Fibroblast of the conjunctiva (primary cell): Measurements from ENCODE around the gene RELB.
"Not testable (repeated sequence)": the region's sequence is repeated elsewhere in the genome, so short reads cannot be mapped to it uniquely, and the experiment has no call there.

Experiments
- DNase-seq: peaks from one replicate; pipeline ENCODE4 v3.0.0-alpha.2; 2010; ENCODE audit warnings: low read depth

RELB gene

DNA sequence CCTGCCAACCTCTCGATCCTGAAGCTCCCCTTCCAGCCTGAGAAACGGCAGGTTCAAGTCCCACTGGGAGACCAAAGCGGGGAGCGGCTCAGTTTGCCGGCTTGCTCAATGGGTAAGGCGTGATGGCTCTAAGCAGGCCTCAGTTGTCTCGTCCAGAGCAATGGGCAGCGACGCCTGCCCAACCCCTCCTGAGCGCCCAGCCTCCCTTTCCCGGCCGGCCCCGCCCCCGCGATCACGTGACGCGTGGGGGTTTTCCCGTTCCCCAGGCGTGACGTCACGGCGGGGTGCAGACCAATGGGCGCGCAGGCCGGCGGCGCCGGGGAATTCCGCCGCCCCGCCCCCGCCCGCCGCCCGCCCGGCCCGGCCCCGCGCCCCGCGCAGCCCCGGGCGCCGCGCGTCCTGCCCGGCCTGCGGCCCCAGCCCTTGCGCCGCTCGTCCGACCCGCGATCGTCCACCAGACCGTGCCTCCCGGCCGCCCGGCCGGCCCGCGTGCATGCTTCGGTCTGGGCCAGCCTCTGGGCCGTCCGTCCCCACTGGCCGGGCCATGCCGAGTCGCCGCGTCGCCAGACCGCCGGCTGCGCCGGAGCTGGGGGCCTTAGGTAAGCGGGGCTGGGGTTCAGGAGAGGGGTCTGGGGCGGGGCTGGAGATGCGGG, at the start of gene RELB:
TSS of gene RELB (plus strand) at position 378 of the 653 bp plus-strand sequence. CDS start at position 494, 116 bp downstream.
- DNase-seq: peak; percentile 70

DNA sequence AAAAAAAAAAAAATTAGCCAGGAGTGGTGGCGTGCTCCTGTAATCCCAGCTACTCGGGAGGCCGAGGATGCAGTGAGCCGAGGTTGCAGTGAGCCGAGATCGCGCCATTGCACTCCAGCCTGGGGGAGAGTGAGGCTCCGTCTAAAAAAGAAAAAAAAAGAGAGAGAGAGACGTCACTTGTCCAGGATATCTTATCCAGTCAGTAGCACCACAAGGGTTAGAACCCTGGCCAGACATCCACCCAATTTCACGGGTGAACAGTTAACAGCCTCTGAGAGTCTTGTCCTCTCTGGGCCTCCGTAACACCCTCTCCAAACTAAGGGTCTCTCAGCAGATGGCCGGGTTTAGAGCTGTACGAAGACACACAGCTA, 47.0 kb upstream of the RELB start:
- no peak for DNase-seq

- peak; percentile 95 for DNase-seq
These were observed 46.4 kb upstream of the RELB start, which contains the start of gene CLPTM1 for GRCh38 chr19:44954649-44955504. CLPTM1 (plus strand) TSS chr19:44955380; CDS start chr19:44955396, 16 bp downstream.

GRCh38 chr19:44955505-44956439, 45.5 kb upstream of the RELB start:
- DNase-seq: no peak

DNA sequence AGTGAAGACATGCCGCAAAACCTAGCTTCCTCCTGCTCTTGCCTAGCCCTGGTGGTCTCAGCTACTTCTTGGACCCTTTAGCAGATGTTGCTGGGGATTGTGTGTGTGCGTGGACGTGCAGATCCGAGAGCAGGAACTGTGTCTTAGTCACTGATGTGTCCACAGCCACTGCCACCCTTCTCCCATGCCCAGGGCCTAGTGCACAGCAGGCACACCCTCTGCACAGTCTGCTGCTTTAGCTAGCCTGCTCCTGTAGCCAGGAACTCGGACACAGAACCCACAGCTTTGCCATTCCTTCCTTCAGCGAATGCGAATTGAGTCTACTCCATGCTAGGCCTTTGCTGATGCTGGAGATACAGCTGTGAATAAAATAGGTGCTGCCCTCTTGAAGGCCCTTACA, 43.7 kb upstream of the RELB start:
- DNase-seq: no peak

- DNase-seq: no peak
These were observed 43.2 kb upstream of the RELB start for GRCh38 chr19:44958090-44958489.

- no peak for DNase-seq
These were observed 41.6 kb upstream of the RELB start for GRCh38 chr19:44959691-44960090.

DNA sequence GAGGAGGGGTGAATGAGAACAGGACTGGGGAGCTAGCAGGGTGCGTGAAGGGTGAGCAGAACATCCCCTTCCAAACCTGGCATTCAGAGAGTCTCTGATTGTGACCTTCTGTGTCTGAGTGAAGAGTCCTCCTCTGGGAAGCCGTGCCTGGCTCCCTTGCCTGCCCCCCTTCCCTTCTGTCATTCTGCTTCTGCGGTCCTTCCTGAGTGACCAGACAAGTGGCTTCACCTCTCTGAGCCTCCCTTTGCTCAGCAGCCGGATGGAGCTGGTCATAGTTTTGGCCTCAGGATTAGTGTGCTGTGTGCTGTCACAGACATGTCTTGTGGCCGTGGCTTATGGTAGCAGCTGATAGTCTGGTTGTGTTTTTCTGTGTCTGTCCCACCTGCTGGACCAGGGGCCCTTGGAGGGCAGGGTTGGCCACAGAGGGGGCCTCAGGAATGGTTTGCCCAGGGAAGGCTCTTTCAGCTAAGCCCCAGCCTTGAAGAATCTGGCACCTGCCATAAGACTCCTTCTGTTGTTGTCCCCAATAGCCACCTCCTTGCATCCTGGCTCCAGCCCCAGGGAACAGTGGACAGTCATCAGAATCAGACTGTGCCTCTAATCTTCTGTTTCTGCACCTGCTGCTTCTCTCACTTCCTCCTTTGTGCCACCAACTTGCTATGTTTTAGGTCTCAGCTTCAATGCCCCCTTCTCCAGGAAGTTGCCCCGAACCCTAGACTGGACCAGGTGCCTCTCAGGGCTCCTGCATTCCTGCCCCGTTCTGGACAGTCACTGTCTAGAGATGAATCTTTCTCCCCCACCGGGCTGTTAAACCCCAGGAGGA, 40.1 kb upstream of the RELB start:
- DNase-seq: no peak

DNA sequence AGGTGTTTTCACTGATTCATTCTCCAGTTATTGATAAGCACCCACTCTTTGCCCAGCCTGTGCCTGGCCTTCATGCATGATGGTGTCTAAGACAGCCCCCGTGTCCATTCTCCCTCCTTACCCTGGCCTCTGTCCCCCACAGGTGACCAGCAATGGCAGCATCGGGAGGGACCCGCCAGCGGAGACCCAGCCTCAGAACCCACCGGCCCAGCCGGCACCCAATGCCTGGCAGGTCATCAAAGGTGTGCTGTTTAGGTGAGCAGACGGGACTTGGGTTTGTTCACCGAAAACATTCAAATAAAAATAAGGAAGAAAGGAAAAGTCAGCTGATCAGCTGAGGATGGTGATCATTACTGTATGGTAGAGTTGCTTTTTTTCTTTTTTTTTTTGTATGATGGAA, 39.4 kb upstream of the RELB start:
- DNase-seq: no peak

DNA sequence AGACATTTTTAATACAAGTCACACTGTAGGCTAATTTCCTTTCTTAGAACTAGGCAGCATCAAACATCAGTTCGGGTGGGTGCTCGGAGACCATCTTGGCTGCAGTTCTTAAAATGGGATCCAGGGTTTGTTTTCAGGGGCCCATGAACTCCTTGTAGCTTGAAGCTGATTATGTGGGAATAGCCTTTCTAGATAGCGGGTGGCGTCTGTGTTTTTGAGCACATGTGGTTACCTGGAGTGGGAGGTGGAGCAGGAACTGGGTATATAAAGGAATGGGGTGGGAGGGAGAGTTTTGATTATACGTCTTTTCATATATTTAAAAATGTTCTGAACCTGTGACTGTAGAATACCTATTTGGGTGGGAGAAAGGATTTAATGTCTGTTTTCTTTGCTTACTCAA, 33.1 kb upstream of the RELB start:
- no peak for DNase-seq

DNA sequence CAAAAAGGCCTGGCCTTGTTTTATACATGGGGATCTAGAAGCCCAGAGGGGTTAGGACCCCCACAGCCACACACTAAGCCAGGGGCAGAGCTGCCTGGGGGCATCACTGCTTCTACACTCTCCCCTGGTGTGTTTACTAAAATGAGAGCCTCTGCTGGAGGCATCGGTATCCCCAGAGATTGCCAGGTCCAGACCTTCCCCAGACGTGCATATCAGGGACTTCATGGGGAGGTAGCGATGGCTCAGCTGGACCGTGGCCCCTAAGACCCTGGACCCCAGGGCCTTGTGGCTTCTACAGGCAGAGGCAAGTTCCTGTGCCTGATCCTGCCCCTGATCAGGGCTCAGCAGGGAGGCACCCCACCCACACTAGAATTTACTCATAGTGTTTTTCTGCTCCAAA, 32.6 kb upstream of the RELB start:
- no peak for DNase-seq

DNA sequence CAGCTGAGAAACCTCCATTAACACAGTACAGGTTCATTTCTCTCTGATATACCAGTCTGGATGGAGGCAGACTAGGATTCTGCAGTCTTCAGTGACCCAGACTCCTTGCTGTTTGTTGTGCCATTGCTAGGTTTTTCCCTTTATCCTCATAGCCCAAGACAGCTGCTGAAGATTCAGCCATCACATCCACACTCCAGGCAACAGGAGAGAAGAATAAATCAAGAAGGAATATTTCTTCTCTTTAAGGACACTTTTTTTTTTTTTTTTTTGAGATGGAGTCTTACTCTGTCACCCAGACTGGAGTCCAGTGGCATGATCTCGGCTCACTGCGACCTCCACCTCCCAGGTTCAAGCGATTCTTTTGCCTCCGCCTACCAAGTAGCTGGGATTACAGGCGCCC, 31.8 kb upstream of the RELB start:
- DNase-seq: no peak

DNA sequence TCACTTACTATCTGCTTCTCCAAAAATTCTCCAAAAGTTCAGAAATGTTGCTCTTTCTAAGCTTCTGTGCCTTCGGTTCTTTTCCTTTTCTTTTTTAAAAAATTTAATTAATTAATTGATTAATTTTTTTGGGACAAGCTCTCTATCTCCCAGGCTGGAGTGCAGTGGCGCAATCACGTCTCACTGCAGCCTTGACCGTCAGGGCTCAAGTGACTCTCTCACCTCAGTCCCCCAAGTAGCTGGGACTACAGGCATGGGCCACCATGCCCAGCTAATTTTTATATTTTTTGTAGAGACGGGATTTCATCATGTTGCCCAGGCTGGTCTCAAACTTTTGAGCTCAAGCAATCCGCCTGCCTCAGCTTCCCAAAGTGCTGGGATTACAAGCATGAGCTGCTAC, 29.8 kb upstream of the RELB start:
- DNase-seq: not testable (repeated sequence)

- no peak for DNase-seq
These were observed 28.5 kb upstream of the RELB start for GRCh38 chr19:44972802-44973201.

DNA sequence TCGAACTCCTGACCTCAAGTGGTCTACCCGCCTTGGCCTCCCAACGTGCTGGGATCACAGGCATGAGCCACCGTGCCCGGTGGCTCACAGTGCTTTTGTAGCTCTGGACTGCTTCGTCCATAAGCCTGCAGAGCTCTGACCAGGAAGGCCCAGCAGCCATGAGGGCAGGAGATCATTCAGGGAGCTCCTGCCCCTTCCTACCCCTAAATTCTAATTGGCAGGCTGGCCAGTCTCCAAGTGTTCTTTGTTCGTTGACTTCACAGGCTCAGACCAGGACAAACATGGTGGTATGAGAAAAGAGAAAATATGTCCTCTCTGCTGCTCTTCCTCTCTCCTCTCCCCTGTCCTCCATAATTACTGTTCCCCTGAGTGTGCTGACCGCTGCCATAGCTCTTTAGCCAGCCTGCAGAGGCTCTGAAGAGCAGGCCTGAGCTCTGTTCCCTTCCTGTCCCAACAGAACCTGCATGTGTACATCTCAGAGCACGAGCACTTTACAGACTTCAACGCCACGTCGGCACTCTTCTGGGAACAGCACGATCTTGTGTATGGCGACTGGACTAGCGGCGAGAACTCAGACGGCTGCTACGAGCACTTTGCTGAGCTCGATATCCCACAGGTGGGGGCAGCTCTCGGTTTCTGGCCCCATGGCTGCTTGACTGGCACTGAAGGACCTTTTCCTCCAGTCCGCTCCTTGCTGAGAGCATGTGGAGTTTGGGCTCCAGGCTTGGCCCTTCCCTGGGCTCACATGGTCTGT, 27.1 kb upstream of the RELB start:
- DNase-seq: no peak

DNA sequence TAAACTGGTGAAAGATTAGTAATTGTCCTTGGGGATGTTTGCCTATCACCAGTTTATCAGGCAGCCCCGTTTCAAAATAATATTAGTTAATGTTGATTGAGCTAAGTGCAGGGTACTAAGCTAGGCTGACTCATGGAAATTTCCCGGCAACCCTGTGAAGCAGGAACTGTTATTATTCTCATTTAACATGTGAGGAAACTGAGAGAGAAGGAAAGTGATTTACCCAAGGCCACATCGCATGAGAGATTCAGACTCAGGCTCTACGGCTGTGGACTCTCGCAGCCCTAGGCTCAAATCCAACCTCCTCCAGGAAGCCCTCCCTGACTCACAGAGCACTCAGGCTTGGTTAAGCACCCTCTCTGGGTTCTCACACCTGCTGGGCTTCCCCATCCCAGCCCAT, 26.4 kb upstream of the RELB start:
- DNase-seq: no peak

- no peak for DNase-seq
These were observed 25.8 kb upstream of the RELB start for GRCh38 chr19:44975444-44975843.

DNA sequence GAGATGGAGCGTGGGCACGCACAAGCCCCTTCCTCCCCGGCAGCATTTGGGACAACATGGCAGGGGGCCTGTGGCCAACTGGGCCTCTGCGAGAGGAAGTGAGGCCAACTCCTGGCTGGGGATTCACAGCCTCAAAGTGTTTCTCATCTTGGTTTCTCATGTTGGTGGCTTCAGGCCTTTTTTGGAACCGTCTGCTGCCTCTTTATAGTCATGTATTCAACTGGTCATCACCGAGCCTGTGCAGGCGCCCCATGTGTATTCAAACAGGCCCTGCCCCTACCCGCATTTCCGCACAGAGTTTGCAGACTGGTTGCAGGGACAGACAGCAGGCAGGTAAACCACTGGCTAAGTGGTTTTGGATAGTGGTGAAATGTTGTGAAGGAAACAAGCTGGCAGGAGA, 17.3 kb upstream of the RELB start:
- no peak for DNase-seq

DNA sequence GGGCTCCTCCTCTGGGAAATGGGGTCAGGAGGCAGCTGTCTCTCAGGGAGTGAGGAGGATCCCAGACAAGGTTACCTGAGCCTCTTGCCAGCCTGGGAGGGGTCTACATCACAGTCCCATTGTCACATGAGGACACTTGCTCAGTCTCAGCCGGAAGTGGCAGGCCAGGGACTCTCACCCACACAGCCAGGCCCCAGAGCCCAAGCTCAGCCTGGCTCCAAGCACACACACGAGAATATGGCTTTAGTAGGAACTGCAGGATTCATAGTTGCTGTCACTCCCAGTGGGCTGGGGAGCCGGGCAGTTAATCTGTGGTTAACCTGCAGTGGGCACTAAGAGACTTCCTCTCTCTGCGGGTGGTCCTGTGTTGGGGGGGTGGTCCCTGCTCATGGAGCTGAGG, 15.8 kb upstream of the RELB start:
- DNase-seq: no peak

- no peak for DNase-seq
These were observed 14.9 kb upstream of the RELB start for GRCh38 chr19:44986389-44986788.

GRCh38 chr19:44987148-44987675, 14.1 kb upstream of the RELB start:
- no peak for DNase-seq
